SJCRH30 (cell line): Measurements from ENCODE around the gene OR10C1. TPM values are rescaled to one million over a fixed set of nuclear protein-coding genes. Genes with fewer than 3 reads are reported as not detected.

Experiments used
- DNase-seq, 2 experiments: peaks; one replicate each; pipeline ENCODE4 v3.0.0-alpha.2; 2015 to 2020
- H3K27ac ChIP-seq: fragments of 250-450 bp; sonication (Bioruptor Pico); 2 replicates; pipeline ENCODE4 v1.5.1; 2020; ENCODE audit warnings: mild to moderate bottlenecking, moderate library complexity
- H3K27me3 ChIP-seq: fragments of 250-450 bp; sonication (Bioruptor Pico); 2 replicates; pipeline ENCODE4 v1.5.1; 2020; ENCODE audit warnings: mild to moderate bottlenecking, moderate library complexity
- H3K36me3 ChIP-seq: fragments of 250-450 bp; sonication (Bioruptor Pico); 2 replicates; pipeline ENCODE4 v1.5.1; 2020; ENCODE audit warnings: mild to moderate bottlenecking, moderate library complexity
- H3K4me1 ChIP-seq: fragments of 250-450 bp; sonication (Bioruptor Pico); 2 replicates; pipeline ENCODE4 v1.5.1; 2020; ENCODE audit warnings: mild to moderate bottlenecking, moderate library complexity
- H3K4me3 ChIP-seq: fragments of 250-450 bp; sonication (Bioruptor Pico); 2 replicates; pipeline ENCODE4 v1.5.1; 2020; ENCODE audit warnings: mild to moderate bottlenecking, moderate library complexity
- H3K9me3 ChIP-seq: fragments of 250-450 bp; sonication (Bioruptor Pico); replicated peaks from 2 replicates; pipeline ENCODE4 v1.5.1; 2020; ENCODE audit warnings: mild to moderate bottlenecking, moderate library complexity
- total RNA-seq: library from RNA; depleted of rRNA; stranded (reverse); fragments of >200 nt; shearing (Covaris generic); gene quantifications from 2 replicates; pipeline ENCODE4 v1.2.3, GENCODE V29; 2014

OR10C1 gene
- total RNA-seq, 1 experiment from 2014 or later, result not detected

DNA sequence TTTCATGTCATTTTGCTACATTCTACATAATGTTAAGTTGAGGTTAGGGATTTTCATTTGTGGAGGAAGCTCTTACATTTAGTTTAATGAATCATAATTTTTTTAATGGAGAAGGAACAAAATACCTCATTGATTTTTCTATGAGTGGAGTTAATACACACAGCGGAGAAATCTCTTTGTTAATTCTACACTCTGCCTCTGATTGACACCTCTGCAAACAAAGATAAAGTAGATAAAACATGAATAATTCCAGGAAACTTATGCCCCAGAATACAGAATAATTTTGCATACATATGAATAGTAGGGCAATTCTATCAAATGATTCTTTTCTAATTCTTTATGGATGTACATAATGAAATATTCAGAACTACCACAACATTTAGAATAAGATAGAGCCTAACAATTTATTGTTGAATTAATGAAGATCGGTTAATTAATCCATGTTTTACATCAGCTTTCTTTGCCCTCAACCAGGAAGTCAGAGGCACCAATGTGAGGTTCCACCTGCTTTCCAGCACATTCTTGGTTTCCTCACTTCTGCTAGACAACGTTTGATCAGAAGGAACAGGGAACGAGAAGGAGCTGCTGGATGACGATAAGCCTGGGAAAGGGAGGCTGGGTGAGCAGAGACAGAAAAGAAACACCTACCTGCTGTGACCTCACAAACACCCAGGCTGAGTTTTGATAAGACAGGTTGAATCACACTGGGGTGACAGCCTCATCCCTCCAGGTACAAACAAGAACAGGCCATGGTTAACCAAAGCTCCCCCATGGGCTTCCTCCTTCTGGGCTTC is 22.1 kb downstream of the OR10C1 start:
- H3K27ac ChIP-seq, result no peak overlapping the region
- no peaks in the 10 kb centered on the region; the same call in 1 of the 2 replicates for H3K27me3 ChIP-seq
- H3K4me3 ChIP-seq, result no peak overlapping the region
- no peak for DNase-seq
- H3K36me3 ChIP-seq, result no peaks in the 10 kb centered on the region
- H3K4me1 ChIP-seq, result no peaks in the 10 kb centered on the region
- H3K9me3 ChIP-seq, result no peaks in the 10 kb centered on the region

DNA sequence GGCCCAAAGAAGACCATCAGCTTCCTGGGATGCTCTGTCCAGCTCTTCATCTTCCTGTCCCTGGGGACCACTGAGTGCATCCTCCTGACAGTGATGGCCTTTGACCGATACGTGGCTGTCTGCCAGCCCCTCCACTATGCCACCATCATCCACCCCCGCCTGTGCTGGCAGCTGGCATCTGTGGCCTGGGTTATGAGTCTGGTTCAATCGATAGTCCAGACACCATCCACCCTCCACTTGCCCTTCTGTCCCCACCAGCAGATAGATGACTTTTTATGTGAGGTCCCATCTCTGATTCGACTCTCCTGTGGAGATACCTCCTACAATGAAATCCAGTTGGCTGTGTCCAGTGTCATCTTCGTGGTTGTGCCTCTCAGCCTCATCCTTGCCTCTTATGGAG is 22.9 kb downstream of the OR10C1 start:
- Histone ChIP-seq H3K4me3 (no peak overlapping the region), H3K36me3 (no peaks in the 10 kb centered on the region), H3K4me1 (no peaks in the 10 kb centered on the region), H3K27me3 (no peaks in the 10 kb centered on the region; the same call in 1 of the 2 replicates), H3K9me3 (no peaks in the 10 kb centered on the region), H3K27ac (no peak overlapping the region)
- no peak for DNase-seq

DNA sequence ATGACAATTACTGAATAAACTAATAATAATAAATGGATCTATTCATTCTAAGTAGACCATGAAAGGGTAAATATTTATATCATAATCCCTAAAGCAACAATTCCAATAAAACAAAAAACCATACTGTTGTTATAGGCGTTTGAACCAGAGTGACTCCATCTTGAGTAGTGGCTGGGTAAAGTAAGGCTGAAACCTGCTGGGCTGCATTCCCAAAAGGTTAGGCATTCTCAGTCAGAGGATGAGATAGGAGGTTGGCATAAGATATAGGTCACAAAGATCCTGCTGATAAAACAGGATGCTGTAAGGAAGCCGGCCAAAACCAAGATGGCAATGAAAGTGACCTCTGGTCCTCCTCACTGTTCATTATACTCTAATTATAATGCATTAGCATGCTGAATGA is 26.2 kb downstream of the OR10C1 start:
- Histone ChIP-seq H3K27me3 (no peaks in the 10 kb centered on the region; the same call in 1 of the 2 replicates), H3K27ac (no peak overlapping the region), H3K4me1 (no peaks in the 10 kb centered on the region), H3K4me3 (no peak overlapping the region), H3K36me3 (no peaks in the 10 kb centered on the region), H3K9me3 (no peaks in the 10 kb centered on the region)
- DNase-seq, result no peak

DNA sequence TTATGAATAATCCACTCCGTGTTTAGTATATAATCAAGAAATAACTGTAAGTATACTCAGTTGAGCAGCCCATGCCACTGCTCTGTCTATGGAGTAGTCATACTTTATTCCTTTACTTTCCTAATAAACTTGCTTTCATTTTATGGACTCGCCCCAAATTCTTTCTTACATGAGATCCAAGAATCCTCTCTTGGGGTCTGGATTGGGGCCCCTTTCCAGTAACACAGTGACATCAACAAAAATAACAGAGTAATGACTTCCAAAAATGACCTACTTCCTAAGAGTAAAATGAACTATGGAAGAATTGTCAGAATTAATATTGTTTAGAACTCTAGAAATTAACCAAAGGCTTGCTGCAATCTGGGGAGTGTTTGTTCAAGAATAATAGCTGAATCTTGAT is 26.7 kb downstream of the OR10C1 start:
- Histone ChIP-seq H3K27ac (no peak overlapping the region), H3K4me3 (no peak overlapping the region), H3K4me1 (no peaks in the 10 kb centered on the region), H3K36me3 (no peaks in the 10 kb centered on the region), H3K27me3 (no peaks in the 10 kb centered on the region; the same call in 1 of the 2 replicates), H3K9me3 (no peaks in the 10 kb centered on the region)
- DNase-seq, result no peak

DNA sequence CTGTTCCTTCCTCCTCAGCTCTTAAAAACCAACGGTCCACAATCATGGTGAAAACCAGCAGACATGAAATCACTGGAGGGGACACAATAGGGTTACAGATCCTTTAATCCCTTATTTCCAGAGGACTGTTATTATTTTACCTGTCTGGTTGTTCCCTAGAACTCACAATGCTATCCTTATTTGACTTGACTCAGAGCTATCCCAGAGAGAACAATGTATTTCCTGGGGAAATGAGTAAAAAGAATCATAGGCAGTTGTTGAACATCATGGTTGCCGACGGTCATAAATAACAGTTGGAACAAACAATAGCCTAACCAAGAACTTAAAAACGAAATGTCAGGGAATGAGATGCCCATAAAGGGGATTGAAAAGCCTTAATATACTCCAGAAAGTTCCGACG is 27.1 kb downstream of the OR10C1 start:
- no peaks in the 10 kb centered on the region; the same call in 1 of the 2 replicates for H3K27me3 ChIP-seq
- no peaks in the 10 kb centered on the region for H3K4me1 ChIP-seq
- no peak for DNase-seq
- H3K4me3 ChIP-seq, result no peak overlapping the region
- no peaks in the 10 kb centered on the region for H3K36me3 ChIP-seq
- H3K27ac ChIP-seq, result no peak overlapping the region
- no peaks in the 10 kb centered on the region for H3K9me3 ChIP-seq

DNA sequence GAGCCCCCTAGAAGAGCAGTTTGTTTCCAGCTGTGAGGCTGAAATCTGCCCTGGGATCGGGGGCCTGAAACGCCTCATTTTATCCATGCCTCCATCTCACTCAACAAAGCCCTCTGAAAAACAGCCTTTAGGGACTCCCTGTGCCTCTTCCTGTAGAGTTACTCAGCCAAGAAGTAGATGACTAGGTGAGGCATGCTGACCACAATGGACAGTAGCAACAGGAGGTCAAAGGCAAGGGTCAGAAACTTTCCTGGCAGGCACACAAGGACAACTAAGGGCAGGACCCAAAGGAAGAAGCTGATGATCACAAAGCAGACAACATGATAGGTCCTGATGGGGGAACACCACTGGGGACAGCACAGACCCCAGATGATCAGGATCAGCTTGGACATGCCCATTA is 35.9 kb downstream of the OR10C1 start:
- DNase-seq, result no peak
- Histone ChIP-seq H3K9me3 (no peaks in the 10 kb centered on the region), H3K36me3 (no peaks in the 10 kb centered on the region), H3K27ac (no peak overlapping the region), H3K4me3 (no peak overlapping the region), H3K4me1 (no peaks in the 10 kb centered on the region), H3K27me3 (no peaks in the 10 kb centered on the region)

DNA sequence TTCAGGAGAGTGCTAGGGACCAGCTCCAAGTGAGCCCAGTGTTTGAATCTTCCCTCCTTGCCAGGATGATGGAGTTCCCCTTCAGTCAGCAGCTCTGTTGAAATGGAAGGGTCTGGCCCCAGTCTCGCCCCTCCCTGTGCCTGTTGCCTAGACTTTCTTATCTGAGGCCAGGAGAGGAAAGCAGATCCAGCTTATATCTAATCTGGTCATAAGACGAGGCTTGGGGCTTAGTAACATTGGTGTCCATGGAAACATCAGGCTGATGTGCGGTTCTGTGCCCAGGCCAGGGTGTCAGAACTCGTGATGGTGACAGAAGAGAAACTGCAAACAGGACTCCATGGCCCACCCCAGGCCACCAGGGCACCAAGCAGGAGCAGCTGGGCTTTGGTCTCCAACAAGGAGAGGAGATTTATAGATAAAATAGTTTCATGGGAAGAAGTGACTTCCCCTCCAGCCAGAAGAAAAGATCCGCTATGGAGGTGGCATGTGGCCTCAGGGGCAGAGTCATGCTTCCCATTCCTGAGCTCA is 38.9 kb downstream of the OR10C1 start:
- H3K27ac ChIP-seq, result no peak overlapping the region
- H3K27me3 ChIP-seq, result no peaks in the 10 kb centered on the region
- no peak overlapping the region for H3K4me3 ChIP-seq
- no peaks in the 10 kb centered on the region for H3K36me3 ChIP-seq
- no peaks in the 10 kb centered on the region for H3K9me3 ChIP-seq
- DNase-seq, result no peak
- no peaks in the 10 kb centered on the region for H3K4me1 ChIP-seq

DNA sequence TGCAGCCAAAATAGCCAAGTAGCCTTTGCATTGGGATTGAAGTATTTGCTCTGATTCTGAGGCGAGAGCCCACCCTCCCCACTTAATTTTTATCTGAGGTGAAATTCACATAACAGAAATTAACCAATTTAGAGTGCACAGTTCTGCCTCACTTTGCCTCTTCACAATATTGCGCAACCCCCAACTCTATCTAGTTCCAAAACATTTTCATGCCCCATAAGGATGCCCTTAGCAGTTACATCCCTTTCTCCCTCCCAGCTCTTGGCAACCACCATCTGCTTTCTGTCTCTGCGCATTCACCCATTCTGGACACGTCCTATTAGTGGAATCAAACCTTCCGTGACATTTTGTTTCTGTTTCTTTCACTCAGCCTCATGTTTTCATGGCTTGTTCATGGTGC is 39.6 kb downstream of the OR10C1 start:
- Histone ChIP-seq H3K27me3 (no peaks in the 10 kb centered on the region), H3K27ac (no peak overlapping the region), H3K4me1 (no peaks in the 10 kb centered on the region), H3K36me3 (no peaks in the 10 kb centered on the region), H3K9me3 (no peaks in the 10 kb centered on the region), H3K4me3 (no peak overlapping the region)
- DNase-seq, result no peak

DNA sequence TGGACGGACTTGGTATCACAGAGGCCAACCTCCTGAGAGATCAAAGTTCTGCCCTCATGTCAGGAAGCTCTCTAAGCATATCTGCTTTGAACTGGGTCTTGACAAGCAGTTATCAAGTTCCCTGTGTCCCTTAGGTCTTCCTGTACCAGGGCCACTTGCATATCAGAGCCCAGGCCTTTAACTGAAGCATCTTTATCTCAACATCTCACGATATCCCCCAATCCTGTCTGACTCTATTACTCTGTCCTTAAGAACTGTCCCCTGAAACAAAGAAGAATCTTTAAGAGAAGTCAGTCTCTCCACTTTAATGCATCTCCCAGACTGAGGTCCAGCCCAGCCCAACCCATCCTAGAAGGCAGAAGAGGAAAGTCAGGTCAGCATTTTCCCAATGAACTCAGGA is 40.5 kb downstream of the OR10C1 start:
- Histone ChIP-seq H3K27me3 (no peaks in the 10 kb centered on the region), H3K36me3 (no peaks in the 10 kb centered on the region), H3K27ac (no peak overlapping the region), H3K4me1 (no peaks in the 10 kb centered on the region), H3K4me3 (no peak overlapping the region), H3K9me3 (no peaks in the 10 kb centered on the region; the same call in 1 of the 2 replicates)
- DNase-seq, result no peak

DNA sequence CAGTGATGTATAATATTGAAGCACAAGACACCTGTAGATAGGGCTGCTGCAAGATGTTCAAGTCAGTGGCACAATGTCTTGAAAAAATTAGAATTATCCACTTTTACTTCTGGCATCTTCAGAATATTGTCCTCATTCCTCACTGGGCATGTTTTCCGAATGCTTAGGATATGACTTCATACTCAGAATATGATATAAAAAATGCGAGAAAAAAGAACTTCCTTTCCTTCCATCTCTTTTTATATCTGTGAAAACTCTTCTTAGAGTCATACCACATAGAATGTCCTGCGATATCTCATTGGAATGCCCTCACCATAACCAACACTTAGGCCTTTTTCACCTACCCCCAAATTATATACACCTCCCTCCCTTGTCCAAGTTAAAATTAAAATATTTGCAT is 44.1 kb downstream of the OR10C1 start:
- H3K9me3 ChIP-seq, result no peaks in the 10 kb centered on the region; the same call in 1 of the 2 replicates
- no peak overlapping the region for H3K27ac ChIP-seq
- DNase-seq, result no peak
- H3K4me3 ChIP-seq, result no peak overlapping the region
- H3K36me3 ChIP-seq, result no peaks in the 10 kb centered on the region
- no peaks in the 10 kb centered on the region for H3K4me1 ChIP-seq
- no peaks in the 10 kb centered on the region for H3K27me3 ChIP-seq

DNA sequence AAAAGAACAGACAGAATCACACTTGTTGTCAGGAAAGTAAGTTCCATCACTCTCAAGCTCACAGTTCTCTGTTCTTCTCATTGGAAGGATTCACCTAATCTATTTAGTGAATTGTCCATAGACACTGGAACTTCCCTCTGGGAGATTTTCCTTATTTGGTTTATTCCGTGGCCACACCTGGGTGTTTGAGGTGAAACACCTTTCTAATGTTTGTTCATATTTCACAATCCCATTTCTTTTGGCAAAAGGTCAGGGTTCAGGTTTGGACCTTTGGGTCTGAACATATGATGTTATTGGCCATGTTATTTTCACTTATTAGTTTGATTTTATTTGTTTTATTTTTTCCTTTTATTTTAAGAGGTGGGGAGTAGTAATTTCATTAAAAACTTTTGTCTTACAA is 44.6 kb downstream of the OR10C1 start:
- no peak overlapping the region for H3K4me3 ChIP-seq
- no peak overlapping the region for H3K27ac ChIP-seq
- no peaks in the 10 kb centered on the region for H3K27me3 ChIP-seq
- no peaks in the 10 kb centered on the region for H3K4me1 ChIP-seq
- H3K9me3 ChIP-seq, result no peaks in the 10 kb centered on the region; the same call in 1 of the 2 replicates
- DNase-seq, result no peak
- no peaks in the 10 kb centered on the region for H3K36me3 ChIP-seq

DNA sequence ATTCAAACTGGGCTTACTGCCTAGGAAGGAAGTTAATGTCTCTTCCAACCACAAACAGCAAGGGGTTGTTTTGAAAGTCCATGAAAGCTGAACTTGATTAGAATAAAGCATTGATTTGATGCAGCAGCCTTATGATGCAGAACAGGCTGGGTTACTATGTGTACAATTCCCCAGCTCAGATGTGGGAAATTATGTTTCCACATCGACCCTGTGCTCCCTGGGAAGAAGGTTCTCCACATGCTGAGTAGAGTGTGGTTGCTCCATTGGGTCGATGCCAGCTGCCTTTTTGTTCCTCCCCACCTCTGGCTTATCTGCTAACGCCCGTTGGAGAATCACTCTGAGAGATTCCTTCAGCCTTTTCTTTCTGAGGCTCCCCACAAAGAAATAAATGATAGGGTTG is 47.5 kb downstream of the OR10C1 start:
- no peak overlapping the region for H3K27ac ChIP-seq
- no peak overlapping the region for H3K4me3 ChIP-seq
- H3K27me3 ChIP-seq, result no peaks in the 10 kb centered on the region
- H3K4me1 ChIP-seq, result no peaks in the 10 kb centered on the region
- DNase-seq, result no peak
- H3K9me3 ChIP-seq, result no peaks in the 10 kb centered on the region; the same call in 1 of the 2 replicates
- H3K36me3 ChIP-seq, result no peaks in the 10 kb centered on the region

DNA sequence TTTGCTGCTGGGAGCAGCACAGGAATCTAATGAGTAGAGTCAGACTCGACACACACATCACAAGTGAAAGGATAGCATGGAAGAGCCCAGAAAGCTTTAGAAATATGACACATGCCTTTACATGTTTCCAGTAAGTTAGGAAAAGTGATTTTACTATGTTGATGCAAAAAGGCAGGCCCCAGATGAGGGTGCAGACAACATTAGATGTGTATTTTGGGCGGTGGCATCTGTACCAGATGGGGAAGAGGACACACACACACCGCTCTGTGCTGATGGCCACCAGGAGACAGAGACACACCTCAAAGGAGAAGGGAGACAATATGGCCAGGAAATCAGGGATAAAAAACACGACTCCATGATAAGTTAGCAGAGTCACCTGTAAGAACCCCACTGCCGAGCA is 48.0 kb downstream of the OR10C1 start:
- Histone ChIP-seq H3K9me3 (no peaks in the 10 kb centered on the region; the same call in 1 of the 2 replicates), H3K4me1 (no peaks in the 10 kb centered on the region), H3K27ac (no peak overlapping the region), H3K36me3 (no peaks in the 10 kb centered on the region), H3K27me3 (no peaks in the 10 kb centered on the region), H3K4me3 (no peak overlapping the region)
- no peak for DNase-seq

DNA sequence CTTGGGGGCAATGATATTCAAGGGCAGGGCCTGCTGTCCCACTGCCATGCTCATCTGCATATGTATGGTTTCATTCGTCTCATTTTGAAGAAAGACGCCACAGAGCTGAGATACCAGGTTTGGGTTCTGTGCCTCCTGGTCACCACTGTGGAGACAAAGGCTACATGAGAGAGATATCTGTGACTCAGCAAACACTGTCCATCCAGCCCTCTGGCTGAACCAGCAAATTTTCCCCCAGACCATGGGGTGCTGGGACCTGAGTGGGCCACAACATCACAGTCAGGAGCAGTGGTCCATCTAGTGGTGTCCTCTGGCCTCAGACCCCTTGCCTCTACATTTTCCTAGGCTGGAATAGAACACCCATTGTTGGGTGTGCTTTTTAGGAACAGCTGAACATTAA is 48.6 kb downstream of the OR10C1 start, which contains the start of gene MAS1L:
Gene MAS1L, minus strand, starts transcription at position 297 of the 400 bp plus-strand sequence. Its CDS starts 54 bp downstream, at position 243.
- H3K27ac ChIP-seq, result no peak within 1 kb of the TSS
- H3K4me1 ChIP-seq, result no peaks in the 10 kb centered on the region
- no peaks in the 10 kb centered on the region for H3K36me3 ChIP-seq
- no peak for DNase-seq
- no peak within 1 kb of the TSS for H3K4me3 ChIP-seq
- H3K9me3 ChIP-seq, result no peaks in the 10 kb centered on the region; the same call in 1 of the 2 replicates
- no peaks in the 10 kb centered on the region for H3K27me3 ChIP-seq

DNA sequence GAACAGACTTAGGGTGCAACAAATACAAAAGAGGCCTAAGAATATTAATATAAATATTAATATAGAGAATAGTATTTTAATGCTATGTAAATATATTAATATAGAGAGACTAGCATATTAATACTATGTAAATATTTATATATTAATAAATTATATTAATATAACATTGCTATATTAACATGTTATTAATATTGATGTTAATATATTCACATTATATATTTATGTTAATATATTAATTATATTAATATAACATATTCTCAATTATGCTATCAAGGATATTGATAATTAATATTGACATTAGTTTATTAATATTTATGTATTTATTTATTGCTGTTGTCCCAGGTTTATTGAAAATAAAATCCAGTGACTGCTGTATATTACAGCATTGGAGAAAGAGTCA is 49.8 kb downstream of the OR10C1 start:
- Histone ChIP-seq H3K36me3 (no peaks in the 10 kb centered on the region), H3K27me3 (no peaks in the 10 kb centered on the region)

More for the DNA sequence above, 49.8 kb downstream of the OR10C1 start:
- Histone ChIP-seq H3K4me3 (no peak overlapping the region), H3K27ac (no peak overlapping the region), H3K9me3 (no peaks in the 10 kb centered on the region; the same call in 1 of the 2 replicates), H3K4me1 (no peaks in the 10 kb centered on the region)
- no peak for DNase-seq
